ENCODE data around the gene MAML3.

The MAML3 gene

DNA sequence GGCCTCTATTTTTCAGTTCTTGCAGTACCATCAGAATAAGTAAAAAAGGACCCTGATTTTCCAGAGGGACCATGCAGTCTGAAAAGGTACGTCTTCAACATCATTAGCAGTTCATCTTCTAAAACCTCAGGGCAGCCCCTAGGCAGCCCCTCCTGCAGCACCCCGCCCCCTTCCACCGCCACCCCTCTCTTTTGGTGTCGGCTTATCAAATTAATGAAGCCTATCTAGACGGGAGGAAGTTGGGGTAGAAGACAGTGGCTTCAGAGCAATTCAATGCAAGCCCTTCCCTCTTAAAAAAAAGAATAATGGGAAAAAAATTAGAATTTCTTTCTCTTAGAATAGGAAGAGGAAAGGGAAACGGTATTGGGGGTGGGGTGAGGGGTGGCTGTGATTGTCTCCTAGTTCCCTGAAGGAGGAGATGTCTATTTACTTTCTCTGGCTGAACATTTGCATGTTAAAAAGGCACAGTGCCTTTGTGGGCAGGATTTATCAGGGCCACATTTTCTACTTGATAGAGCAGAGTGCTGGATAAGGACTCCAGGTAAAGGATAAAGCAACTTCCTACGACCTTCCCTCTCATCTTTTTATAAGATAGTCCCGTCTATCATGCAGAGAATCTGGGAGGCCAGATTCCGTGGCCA, 329.0 kb downstream of the MAML3 start:
- DNase-seq, result no peak

GRCh38 chr4:139823746-139824145, 330.2 kb downstream of the MAML3 start:
- no peak for DNase-seq

DNA sequence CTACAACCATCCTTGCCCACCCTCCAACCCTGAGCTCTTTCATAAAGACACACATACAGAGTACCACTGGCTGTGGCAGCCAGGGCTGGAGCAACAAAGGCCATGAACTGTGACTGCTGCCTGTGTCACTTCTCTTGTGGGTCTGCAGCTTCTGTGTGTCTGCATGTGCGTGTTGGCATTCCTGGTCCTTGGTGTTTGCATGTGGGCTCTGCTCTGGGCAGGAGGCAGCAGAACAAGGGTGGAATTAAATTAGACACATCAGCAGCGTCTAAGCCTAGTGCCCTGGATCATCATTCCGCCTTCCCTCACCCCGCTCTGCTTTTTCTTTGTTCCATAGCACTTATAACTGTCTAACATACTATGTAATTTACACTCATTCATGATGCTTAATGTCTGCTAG, 330.6 kb downstream of the MAML3 start:
- no peak for DNase-seq

DNA sequence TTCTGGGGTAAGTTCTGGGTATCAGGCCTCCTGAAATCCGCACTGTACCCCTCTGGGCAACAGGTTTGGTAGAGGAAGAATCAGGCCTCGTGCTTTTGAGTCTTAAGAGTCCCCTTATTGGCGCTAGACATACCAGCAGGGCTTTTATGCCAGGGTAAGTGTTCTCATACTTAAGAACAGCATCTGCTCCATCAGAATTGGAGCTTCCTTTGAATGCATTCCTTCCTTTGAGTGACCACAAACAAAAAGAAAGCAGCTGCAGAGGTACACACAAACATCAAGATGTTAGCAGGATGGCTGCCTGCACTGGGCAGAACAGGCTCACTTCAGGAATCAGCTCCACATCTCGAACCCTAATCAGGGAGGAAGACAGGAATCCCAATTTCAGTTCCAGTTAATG, 331.6 kb downstream of the MAML3 start:
- DNase-seq, result no peak

- no peak for DNase-seq
Observed at GRCh38 chr4:139819082-139819481, 334.9 kb downstream of the MAML3 start.

DNA sequence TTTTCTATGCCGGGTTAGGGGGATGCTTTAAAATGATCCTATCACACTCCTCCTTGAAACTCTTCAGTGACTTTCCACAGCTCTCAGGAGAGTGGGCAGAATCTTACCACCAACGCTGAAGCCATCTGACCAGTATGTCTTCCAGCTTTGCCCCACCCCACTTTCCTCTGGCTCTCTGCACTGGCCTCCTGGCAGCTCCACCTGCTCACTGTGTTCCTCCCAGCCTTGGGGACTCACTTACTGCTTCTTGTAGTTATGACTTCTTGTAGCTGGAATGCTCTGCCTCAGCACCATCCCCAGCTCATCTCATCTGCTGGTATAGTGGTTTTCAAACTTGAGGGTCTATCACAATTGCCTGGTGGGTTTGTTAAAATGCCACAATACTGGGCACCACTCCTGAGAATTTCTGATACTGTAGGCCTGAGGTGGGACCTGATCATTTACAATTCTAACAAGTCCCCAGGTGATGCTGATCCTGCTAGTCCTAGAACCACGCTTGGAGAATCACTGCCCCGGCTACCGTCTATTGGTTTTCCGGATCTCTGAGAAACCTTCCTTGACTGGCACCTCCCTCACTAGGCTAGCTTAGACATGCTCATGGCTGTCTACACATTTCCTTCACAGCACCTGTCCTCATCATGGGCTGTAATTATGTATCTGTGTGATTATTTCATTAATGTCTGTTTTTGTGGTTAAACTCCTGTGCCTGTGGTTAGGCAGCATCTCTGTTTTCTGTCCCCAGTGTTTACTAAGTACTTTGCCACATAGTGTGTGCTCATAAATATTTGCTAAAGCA, 336.1 kb downstream of the MAML3 start:
- no peak for DNase-seq

DNA sequence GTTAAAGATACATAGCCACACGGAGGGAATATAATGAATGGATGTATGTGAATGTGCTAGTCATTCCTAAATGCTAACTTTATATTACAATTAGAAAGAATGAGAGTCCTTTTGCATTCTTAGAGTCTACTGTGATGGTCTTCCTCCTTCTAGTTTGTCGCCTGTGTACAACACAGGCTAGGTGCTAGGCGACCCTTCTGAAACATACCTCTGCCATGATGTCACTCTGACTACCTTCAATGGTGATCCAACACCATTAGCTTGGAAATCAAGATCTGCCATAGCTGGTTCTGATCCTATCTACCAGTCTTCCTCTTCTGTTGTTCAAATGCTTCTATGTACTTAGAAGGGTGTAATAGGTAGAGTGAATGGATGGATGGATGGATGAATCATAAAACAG, 337.1 kb downstream of the MAML3 start:
- no peak for DNase-seq

- DNase-seq, result peak; percentile 95
Observed at GRCh38 chr4:139815778-139816601, 338.0 kb downstream of the MAML3 start.

DNA sequence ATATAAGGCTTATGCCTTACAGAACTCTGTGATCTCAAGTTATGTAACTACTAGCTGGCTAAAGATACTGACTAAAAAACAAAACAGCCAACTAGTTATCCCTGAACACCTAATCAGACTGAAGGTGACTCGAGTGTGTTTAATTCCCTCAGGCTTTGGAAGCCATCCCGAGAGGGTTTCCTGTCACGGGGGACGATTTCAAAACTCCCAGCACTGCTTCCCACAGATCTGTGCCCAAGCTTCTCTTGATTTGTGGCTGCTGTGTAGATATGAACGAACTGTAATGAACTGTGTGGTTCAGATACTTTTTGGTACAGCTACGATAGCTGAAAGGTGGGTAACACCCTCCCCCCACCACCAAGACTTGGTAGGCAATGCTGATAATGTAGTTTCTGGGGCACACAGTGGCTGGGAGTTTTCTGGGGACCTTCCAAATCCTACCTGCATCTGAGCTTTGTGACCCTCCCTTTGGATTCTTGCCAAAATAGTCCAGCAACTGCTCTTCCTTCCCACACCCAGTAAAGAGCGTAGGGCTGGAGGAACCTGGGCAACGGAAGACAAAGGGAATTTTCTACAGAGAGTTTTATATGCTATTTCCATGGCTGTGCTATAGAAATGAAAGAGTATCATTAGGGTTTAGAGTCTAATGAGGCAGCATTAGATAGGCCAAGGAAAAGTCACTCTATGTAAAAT, 339.5 kb downstream of the MAML3 start:
- peak; percentile 16 for DNase-seq

- no peak for DNase-seq
Observed at GRCh38 chr4:139813881-139814280, 340.1 kb downstream of the MAML3 start.

GRCh38 chr4:139810710-139811109, 343.3 kb downstream of the MAML3 start:
- no peak for DNase-seq

DNA sequence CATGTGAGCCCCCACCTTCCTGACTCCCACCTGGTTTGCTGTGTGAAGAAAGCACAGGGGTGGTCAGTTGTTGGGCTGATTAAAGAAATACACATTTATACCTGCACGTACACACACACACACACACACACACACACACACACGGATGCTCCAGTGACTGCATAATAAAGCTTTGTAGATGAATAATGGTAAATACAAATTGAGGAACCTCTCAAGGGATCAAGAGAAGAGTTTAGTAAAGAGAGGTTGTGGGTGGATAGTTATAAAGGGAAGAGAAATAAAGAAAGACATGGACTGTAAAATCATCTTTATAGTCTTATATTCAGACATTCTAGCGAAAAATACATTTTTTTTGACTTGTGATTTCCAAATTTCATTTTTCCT, 344.2 kb downstream of the MAML3 start:
- no peak for DNase-seq

DNA sequence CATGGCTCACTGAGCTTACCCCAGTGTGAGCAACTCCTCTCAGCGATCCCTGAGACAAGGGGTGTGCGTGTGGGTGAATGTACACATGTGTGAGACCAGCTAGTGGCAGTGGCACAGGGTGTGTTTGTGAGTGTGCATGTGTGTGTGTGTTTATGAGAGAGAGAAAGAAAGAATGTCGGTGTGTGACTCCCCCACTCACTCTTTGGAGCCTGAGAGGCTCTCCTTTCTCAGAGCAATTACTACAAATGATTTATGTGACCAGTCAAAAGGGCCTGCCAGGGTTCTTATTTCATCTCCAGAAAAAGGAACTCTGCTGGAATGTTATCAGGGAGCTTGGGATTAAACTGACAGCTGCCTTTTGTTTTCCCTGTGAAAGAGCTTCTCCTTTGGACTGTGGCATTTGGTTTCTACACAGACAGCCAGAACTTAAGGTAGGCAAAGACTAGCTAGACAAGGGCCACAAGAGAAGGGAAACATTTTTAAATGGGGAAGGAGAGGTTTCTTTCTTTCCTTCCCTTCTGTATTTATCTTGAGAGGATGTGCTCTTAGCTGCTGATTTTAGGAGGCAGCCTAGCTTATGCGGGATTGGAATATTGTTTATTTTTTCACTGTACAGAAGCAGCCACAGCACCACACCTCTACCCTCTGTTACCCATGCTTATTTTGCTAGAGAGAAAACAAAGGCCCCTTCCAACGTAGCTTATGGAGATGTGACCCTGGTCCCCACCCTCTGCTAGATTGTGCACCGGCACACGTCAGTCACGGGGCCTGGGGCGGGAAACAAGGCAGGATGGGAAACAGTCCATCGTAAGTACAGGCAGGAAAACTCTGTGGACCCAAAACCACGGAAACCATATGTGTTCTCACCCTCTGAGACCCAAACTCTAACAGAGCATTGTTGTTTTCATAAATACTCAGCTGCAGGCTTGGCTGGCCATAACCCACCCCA, 344.9 kb downstream of the MAML3 start:
- DNase-seq, result peak; percentile 57

DNA sequence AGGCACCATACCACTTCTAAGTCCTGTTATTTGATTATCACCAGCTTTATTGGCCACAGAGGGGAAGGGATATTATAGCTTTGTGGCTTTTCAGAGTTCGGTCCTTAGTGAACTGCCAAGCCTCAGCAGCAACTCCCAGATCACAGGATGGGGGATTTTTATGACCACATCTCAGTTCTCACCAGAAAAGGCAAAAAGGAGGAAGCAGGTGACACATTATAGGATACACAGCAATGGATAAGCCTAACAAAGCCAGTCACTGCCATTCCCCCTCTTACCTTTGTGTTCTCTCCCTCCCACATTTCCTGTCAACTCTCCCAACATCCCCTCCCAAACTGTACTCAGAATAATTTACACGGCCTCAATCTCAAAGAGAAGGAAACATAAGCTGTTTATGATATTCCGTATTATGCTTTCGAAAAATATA, 345.6 kb downstream of the MAML3 start:
- peak; percentile 5 for DNase-seq

- DNase-seq, result no peak
Observed at GRCh38 chr4:139807483-139807882, 346.5 kb downstream of the MAML3 start.

DNA sequence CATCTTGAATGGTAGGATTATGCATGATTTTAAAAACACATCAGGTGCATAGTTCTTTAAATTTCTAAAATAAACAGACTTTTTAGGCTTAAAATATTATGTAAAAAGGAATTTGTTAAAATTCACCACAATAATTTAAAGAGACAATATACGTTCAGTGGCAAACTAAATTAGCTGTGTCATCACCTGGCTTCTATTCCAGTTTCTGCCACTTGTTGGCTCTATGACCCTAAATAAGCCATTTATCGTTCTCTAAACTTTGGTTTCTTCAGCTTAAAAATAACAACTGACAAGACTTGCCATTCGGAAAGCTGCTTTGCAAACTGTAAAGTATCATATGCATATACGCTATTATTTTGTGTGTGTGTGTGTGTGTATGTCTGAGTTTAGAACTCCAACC, 347.1 kb downstream of the MAML3 start:
- no peak for DNase-seq

DNA sequence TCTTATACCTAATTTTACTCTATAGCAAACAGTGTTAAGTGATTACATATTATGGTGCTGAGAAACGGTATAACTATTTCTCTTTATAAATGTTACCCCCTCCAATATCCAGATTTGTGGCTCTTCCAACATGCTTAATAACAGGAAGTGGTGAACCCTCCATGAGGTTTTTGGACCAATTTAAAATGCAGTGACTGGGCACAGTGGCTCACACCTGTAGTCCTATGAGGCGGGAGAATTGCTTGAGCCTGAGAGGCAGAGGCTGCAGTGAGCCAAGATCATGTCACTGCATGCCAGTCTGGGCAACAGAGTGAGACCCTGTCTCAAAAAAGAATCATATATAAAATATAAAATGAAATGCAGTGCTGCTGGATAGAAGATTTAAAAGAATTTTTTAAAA, 351.1 kb downstream of the MAML3 start:
- no peak for DNase-seq

- no peak for DNase-seq
Observed at GRCh38 chr4:139802488-139802887, 351.5 kb downstream of the MAML3 start.

DNA sequence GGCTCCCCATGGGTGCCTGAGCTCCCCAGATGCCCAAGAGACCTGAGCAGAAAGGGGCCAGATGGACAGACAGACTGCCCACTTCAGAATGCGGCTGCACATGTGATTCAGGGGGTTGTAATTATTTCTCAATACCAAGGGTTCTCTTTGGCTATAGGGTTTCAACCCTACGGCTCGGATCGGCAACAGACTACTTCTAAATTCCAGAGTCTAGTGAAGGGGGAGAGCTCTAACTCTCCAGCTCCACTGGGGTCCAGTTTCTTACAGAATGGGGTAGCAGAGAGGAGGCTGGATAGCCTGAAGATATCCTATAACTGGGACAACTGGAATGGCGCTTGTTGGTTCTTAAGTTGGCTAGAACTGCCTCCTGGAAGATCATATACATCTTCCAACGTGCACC, 352.1 kb downstream of the MAML3 start:
- DNase-seq, result no peak

DNA sequence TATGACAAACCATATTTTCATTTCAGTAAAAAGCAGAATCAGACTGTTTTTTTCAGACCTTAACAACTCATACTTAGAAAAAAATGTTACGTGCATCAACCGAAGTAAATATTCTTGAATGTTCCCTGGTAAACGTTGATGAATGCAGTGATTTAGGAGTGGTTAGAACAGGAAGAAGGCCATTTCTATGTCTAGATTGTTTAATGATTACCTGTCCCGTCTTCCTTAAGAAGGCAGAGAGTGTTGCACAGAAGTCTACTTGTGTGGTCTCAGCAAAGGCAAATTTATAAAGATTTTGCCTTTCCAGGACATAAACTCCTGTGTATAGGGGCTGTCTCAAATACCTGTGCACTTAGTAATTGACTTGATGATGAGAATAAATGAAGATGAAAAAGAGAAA, 353.9 kb downstream of the MAML3 start:
- peak; percentile 34 for DNase-seq

DNA sequence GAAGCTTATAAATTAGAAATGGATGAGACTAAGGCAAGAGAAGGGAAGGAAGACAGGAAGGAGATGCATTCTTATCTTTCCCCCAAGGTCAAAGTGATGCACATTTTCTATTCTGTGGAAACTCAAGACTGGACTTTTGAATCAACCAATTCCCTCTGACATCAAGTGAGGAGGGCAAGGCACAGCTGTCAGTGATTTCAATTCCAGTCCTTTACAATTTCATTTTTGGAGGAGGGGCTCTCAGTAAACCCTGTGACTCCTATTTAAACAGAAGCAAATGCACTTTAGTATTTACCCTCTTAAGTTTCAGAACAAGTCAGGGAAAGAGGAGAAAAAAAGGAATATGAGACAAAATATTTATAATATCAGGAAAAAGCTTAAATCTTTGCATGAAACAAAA, 354.4 kb downstream of the MAML3 start:
- no peak for DNase-seq

- no peak for DNase-seq
Observed at GRCh38 chr4:139798456-139798855, 355.5 kb downstream of the MAML3 start.
